Osteoblast (primary cell): Measurements from ENCODE around the gene WDR86. TPM values are rescaled to one million over a fixed set of nuclear protein-coding genes. Genes with fewer than 3 reads are reported as not detected.

ENCODE experiments used
- DNase-seq: peaks from one replicate; pipeline ENCODE4 v3.0.0; 2011; ENCODE audit warnings: low spot score, mixed read lengths; ENCODE audit not compliant: insufficient read length; ENCODE audit errors: missing footprints
- H2AFZ ChIP-seq: 2 replicates; pipeline ENCODE4 v1.6.0; 2011; ENCODE audit warnings: mild to moderate bottlenecking, low read length
- H3K27ac ChIP-seq: 2 replicates; pipeline ENCODE4 v1.5.1; 2011; ENCODE audit warnings: mild to moderate bottlenecking, low read depth, low read length, moderate library complexity
- H3K27me3 ChIP-seq: 2 replicates; pipeline ENCODE4 v1.6.0; 2012; ENCODE audit warnings: mild to moderate bottlenecking, control low read depth, inconsistent platforms, low read length, moderate library complexity; ENCODE audit not compliant: insufficient read depth
- H3K36me3 ChIP-seq: 2 replicates; pipeline ENCODE4 v1.5.1; 2011; ENCODE audit warnings: mild to moderate bottlenecking, low read length, control low read depth, moderate library complexity; ENCODE audit not compliant: insufficient read depth
- H3K4me1 ChIP-seq: 2 replicates; pipeline ENCODE4 v1.5.1; 2011; ENCODE audit warnings: mild to moderate bottlenecking, low read length, control low read depth, moderate library complexity; ENCODE audit not compliant: insufficient read depth
- H3K4me2 ChIP-seq: 2 replicates; pipeline ENCODE4 v1.6.0; 2011; ENCODE audit warnings: mild to moderate bottlenecking, low read length; ENCODE audit not compliant: insufficient read depth
- H3K4me3 ChIP-seq: fragments of 200-600 bp; sonication (generic); 3 replicates; pipeline ENCODE4 v1.5.1; 2012; ENCODE audit warnings: mild to moderate bottlenecking, low read length, inconsistent platforms; ENCODE audit not compliant: insufficient read depth
- H3K79me2 ChIP-seq: 2 replicates; pipeline ENCODE4 v1.6.0; 2012; ENCODE audit warnings: mild to moderate bottlenecking, low read length, control low read depth, inconsistent platforms; ENCODE audit not compliant: insufficient read depth
- H3K9me3 ChIP-seq: 2 replicates; pipeline ENCODE4 v1.5.1; 2011; ENCODE audit warnings: low read depth, low read length, control low read depth
- H4K20me1 ChIP-seq: 2 replicates; pipeline ENCODE4 v1.6.0; 2012; ENCODE audit warnings: mild to moderate bottlenecking, low read length, control low read depth; ENCODE audit not compliant: insufficient read depth
- CTCF ChIP-seq: IDR thresholded peaks from 2 replicates; pipeline ENCODE4 v1.5.1; 2011; ENCODE audit warnings: mild to moderate bottlenecking, low read depth, low read length, moderate library complexity; ENCODE audit errors: extremely low read depth
- total RNA-seq: library from RNA; depleted of rRNA; stranded (reverse); fragments of >200 nt; gene quantifications from 2 replicates; pipeline ENCODE4 v1.2.3, GENCODE V29; 2012

Gene WDR86
- total RNA-seq, 1 donor, result 15.6 TPM

- TF ChIP-seq CTCF, result no peak
- no peak overlapping the region for H3K4me2 ChIP-seq
- H3K36me3 ChIP-seq, result no peaks in the 10 kb centered on the region
- H4K20me1 ChIP-seq, result no peaks in the 10 kb centered on the region
- no peak overlapping the region for H3K27ac ChIP-seq
- no peaks in the 10 kb centered on the region for H3K79me2 ChIP-seq
- no peaks in the 10 kb centered on the region for H3K4me1 ChIP-seq
- H3K9me3 ChIP-seq, result no peaks in the 10 kb centered on the region
- H3K4me3 ChIP-seq, result no peak overlapping the region
- H2AFZ ChIP-seq, result no peak overlapping the region
- peaks cover 13% of the 10 kb centered on the region for H3K27me3 ChIP-seq
- peak; percentile 86 for DNase-seq
Observed at GRCh38 chr7:151385626-151386300, 24.1 kb downstream of the WDR86 start.

- DNase-seq, result peak; percentile 70
- Histone ChIP-seq H3K4me3 (no peak overlapping the region), H3K27me3 (peaks cover 13% of the 10 kb centered on the region)
Observed at GRCh38 chr7:151384776-151385625, 24.8 kb downstream of the WDR86 start.

GRCh38 chr7:151384352-151384697 is 25.5 kb downstream of the WDR86 start:
- Histone ChIP-seq H2AFZ (no peak overlapping the region), H3K4me1 (no peaks in the 10 kb centered on the region), H3K4me2 (no peak overlapping the region), H3K27me3 (peaks cover 13% of the 10 kb centered on the region), H4K20me1 (no peaks in the 10 kb centered on the region), H3K27ac (no peak overlapping the region), H3K4me3 (no peak overlapping the region), H3K79me2 (no peaks in the 10 kb centered on the region), H3K36me3 (no peaks in the 10 kb centered on the region), H3K9me3 (no peaks in the 10 kb centered on the region)
- peak; percentile 80 for DNase-seq
- TF ChIP-seq CTCF, result no peak

More at GRCh38 chr7:151384776-151385625, 24.8 kb downstream of the WDR86 start:
- Histone ChIP-seq H3K4me2 (no peak overlapping the region), H4K20me1 (no peaks in the 10 kb centered on the region), H3K9me3 (no peaks in the 10 kb centered on the region), H3K36me3 (no peaks in the 10 kb centered on the region), H3K4me1 (no peaks in the 10 kb centered on the region), H3K27ac (no peak overlapping the region), H3K79me2 (no peaks in the 10 kb centered on the region), H2AFZ (no peak overlapping the region)
- no peak for TF ChIP-seq CTCF
